AG09319 (cell line): ENCODE measurements around the gene LGALS3BP.
"Not testable (repeated sequence)": the region's sequence is repeated elsewhere in the genome, so short reads cannot be mapped to it uniquely, and the experiment has no call there.

Experiments
- DNase-seq: peaks from one replicate; pipeline ENCODE4 v3.0.0-alpha.2; 2010; ENCODE audit warnings: low read depth; ENCODE audit errors: extremely low read depth
- CTCF ChIP-seq: IDR thresholded peaks from 2 replicates; pipeline ENCODE4 v1.5.1; 2011; ENCODE audit warnings: low read depth, mild to moderate bottlenecking, inconsistent platforms, low read length, moderate library complexity

The LGALS3BP gene

GRCh38 chr17:78946131-78946530 lies 33.6 kb downstream of the LGALS3BP start:
- DNase-seq = no peak

GRCh38 chr17:78945455-78945854 lies 34.3 kb downstream of the LGALS3BP start:
- not testable (repeated sequence) for DNase-seq

More at GRCh38 chr17:78946131-78946530, 33.6 kb downstream of the LGALS3BP start:
- TF ChIP-seq CTCF = no peak

- no peak for DNase-seq
- no peak for TF ChIP-seq CTCF
These were observed 34.8 kb downstream of the LGALS3BP start for GRCh38 chr17:78944956-78945355.

- TF ChIP-seq CTCF = no peak
- DNase-seq = no peak
These were observed 35.7 kb downstream of the LGALS3BP start for GRCh38 chr17:78944026-78944425.

- DNase-seq = no peak
These were observed 39.0 kb downstream of the LGALS3BP start for GRCh38 chr17:78940708-78941107.

GRCh38 chr17:78940258-78940657 lies 39.5 kb downstream of the LGALS3BP start:
- no peak for TF ChIP-seq CTCF
- no peak for DNase-seq

More at GRCh38 chr17:78940708-78941107, 39.0 kb downstream of the LGALS3BP start:
- TF ChIP-seq CTCF = no peak

- no peak for DNase-seq
- no peak for TF ChIP-seq CTCF
These were observed 40.1 kb downstream of the LGALS3BP start for GRCh38 chr17:78939615-78940014.

GRCh38 chr17:78937561-78937960 lies 42.2 kb downstream of the LGALS3BP start:
- no peak for DNase-seq
- no peak for TF ChIP-seq CTCF
